GM18867 (cell line): ENCODE measurements around the gene ATP2B2.

ENCODE experiments used
- ATAC-seq: cut with Tn5 transposase; IDR thresholded peaks from one replicate; pipeline ENCODE4 v1.9.1; 2021; ENCODE audit warnings: mild to moderate bottlenecking, moderate library complexity; ENCODE audit not compliant: unreplicated experiment

Gene ATP2B2

DNA sequence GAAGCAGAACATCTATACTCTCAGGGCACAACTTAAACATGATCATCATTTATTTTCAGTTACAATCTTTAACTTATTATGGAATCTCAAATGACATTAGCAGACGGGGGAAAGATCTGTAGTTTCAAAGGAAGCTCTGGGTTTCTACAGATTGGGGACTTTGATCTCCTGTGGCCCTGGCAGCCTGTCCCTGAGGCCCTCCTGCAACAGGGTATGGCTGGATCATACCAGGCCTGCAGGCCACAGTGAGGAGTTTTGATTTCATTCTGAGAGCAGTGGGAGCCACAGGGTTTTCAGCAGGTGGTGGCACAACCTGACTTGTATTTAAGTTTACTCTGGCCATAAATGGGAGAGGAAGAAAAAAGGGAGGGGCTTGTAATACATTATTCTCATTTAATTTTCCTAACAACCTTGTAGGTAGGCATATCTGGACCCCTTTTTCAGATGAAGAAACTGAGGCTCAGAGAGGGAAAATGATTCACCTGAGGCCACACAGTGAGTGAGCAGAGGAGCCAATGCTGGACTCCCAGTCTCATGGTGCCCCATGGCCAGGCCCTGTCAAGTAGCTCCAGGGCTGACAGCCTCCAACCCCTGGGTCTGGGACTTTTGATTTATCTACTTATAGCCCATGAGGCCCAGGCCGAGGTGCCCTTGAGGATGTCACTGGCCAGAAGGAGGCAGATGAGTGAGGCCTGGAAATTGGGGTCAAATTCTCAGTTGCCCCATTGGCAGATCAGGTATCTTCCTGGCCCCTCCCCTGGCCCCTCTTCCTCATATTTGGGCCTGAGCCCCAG lies 71.0 kb downstream of the ATP2B2 start:
- no peak for ATAC-seq

DNA sequence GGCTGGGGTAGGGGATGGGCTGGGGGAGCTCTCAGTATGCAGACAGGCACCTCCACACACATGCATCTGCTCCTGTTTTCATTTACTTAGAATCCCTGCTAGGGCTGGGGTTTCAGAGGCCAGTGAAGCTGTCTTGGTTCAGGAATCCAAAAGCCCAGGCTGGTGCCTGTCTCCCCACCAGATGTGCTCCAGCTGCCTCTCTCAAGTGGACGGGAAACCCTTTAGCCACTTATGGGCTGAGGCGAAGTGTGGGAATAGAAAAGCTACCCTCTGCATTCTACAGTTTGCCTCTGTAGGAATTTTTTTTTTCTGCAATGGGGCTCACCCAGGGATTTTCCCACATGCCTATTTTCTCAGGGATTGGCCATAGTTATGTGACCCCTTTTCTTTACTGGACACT lies 72.5 kb downstream of the ATP2B2 start:
- no peak for ATAC-seq

DNA sequence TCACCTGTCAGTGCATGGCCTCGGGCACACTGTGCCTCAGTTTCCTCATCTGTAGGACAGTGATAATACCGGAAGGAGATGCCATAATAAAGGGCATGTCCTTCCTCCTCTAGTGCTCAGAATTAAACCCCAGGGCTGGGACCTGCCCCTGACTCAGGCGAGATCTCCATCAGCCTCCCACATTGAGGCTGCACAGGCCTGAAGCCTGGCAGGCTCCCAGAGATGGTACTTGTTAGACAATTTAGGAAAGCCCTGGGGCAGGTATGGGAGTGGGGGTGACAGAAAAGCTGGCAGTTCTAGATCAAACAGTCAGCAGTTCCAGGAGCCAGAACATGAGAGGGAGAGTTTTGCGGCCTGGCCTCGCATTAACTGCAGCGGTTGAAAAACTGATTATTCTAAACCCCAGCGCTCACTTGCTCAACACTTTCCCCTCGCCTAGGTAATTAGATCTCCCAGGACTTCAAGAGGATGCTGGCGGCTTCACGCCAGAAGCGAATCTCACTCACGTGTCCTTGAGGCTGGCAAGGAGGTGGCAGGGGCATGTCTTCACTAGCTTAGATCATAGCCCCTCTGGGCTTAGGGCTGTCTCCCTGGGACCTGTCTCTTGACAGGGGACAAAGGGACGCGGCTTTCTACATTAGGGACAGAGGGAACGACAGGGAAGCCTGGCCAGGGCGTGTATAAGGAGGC lies 73.1 kb downstream of the ATP2B2 start:
- no peak for ATAC-seq

DNA sequence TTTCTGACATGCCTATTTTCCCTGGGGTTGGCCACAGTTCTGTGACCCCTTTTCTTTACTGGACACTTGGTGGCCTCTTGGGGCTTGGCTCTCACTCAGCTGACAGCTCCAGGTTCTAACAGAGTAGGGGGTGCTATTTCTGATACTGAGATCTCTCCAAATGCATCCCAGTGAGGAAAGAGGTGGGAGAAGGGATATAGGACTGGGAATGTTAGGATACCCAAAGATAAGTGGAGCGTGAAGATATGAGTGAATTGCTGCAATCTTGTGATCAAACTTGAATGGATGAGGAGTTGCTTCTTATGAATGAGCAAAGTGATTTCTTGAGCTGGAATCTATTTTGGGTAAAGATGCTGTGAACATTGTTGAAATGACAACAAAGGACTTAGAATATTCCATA lies 74.6 kb downstream of the ATP2B2 start:
- ATAC-seq = no peak

DNA sequence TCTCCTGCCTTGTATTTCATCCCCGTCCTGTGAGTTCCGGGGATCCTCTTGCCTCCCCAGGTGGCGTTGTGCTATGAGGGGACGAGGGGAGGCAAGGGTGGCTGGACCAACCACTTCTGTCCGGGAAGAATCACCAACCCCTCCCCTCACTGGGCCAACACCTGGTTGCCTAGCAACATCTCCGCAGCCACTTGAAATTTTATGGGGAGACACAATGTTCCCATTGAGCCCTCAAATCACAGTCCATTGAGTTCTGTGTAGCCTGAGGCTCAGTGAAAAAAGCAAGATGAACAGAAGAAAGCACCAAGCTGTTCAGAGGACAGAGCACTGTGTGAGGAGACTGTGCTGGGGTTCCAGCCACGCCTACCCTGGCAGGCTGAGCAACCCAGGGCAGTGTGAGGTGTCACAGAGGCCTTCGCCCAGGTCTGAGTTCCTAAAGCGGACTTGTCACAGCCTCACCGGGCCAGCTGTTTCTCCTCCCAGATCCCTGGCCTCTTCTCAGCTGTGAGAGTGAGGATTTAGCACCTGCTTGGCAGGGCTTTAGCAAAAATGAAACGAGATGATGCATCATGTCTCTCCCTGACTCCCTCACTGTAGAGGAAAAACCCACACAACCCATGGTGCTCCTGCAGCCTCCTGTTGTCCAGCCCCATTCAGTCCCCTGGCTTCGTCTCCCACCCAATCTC lies 76.8 kb downstream of the ATP2B2 start:
- ATAC-seq = no peak

DNA sequence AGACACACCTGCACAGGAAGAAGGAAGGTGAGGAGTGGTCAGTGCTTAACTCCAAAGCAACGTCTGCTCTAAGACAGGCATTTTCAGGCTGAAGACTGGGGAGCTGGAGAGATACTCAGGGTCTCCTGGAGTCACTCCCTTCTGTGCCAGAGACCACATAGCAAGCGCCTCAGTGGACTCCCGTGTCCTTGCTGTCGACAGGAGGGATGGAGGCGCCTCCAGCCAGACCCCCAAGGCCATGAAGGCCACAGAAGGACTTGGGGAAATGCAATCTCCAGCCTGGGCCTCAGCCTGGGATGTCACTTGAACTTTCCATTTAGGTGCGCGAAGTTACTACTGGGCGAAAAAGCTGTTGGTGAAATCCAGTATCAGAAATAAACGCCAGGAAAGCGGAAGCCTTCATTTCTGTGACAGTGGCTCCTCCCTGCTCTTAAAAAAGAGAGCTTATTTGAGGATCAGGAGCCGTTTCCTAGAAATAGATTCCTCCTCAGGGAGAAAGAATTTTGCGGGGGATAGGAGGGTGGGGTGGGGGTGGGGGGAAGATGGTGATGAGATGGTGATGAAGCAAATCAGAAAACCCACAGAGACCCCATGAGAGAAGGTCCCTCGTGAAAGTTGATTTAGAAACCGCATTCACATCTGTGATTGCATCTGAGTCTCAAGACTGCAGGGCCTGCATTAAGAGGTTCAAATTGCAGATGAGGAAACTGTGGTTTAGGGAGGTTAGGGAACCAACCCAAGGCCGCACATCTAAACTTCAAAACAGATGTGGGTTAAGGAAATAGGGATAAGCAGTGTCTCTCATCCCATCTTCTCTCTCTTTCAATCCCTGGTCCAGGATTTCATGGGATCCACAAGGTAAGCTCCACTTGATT lies 78.8 kb downstream of the ATP2B2 start:
- ATAC-seq = no peak

DNA sequence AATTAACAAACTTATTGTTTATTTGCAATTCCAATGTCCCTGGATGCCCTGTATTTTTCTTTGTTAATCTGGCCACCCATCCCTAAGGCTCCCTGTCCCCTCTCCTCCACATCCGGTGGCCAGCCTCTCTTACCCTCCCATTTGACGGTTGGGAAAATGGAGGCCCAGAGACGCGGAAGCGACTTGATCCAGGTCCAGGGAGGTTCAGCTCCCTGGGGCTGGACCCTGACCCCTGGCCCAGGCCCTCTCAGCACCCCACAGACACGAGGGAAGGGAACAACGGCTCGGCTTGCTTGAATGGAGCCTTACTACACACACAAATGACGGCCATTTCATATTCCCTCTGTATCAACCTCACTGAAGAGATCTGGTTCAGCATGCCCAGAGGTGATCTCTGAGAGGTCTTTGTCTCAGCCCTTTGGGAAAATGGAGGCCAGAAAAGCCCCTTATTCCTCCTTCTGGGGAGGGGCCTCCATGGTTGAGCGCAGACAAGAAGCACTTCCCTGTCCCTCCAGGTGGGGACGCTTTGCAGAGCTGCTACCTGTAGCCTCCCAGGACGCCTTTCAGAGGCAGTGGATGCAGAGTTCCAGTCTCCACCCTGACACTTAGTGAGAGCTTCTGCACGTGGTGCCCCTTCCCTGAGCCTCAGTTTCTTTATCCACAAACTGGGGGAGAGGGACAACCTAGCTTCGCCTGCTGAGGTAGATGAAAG lies 82.1 kb downstream of the ATP2B2 start:
- no peak for ATAC-seq

DNA sequence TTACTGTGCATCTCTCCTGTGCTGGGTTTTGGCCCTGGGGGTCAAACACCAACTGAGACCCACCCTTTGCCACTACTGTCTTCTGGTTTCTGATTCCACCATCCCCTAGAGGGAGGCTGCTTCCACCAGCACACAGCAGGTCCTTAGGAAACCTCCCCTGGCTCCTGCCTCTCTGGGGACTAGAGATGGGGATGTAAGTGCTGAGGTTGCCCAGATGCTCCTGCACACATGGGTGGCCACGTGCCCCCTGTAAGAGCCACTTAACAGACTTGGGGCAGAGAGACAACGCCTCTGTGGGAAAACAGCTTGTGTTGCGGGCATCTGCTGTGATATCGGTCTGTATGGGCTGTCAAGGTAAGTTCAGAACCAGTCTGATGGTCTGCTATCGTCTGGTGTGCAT lies 83.4 kb downstream of the ATP2B2 start:
- ATAC-seq = no peak

DNA sequence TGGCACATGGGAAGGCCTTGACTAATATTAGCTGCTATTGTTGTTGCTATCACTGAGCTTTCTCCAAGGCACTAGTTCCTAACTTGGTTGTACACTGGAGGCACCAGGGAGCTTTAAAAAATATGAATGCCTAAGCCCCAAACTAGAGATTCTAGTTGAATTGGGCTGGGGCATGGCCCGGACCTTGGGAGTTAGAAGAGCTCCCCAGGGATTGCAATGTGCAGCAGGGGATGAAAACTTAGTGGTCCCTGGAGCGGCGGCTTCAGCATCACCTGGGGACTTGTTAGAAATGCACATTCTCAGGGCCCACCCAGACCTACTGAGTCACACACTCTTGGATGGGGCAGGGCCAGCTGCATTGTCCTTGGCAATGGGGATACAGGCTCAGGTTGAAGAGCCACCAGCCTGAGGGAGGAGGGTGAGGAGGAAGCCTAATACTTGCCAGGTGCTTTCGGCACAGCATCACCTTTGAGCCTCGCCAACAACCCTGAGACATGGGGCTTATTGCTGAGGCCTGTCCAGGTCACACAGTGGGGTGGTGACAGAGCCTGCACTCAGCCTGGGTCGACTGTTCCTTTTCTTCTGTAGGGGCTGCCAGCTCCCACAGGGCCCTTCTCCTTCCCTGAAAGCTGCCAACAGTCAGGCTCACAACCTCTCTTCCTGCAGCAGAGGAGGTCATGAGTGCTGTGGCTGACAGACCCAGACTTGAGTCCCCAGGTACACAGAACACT lies 84.5 kb downstream of the ATP2B2 start:
- ATAC-seq = no peak

DNA sequence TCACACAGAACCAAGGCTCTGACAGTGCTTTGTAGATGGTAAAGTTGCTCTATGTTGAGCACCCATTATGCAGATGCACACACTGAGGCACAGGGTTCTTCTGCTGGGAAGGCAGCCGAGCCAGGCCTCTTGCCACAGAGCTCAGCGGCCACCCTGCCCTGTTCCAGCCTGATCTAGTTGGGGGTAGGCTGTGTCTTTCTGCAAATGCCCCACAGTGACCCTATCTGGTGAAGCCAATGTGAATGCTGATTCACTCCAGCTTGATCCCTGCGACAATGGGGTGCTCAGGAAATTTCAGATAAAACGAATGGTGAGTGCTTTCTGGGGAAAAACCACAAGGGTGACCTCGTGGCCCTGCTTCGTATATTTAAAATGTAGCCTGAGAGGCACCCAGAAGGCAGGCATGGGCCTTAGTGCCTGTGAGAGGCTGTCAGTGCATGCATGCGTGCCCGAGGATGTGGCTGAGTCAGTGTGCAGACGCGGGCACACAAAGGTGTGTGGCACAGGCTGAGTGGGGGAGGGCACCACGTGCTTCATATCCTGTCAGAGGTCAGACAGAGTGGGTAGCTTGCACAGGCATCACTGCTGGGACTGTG lies 85.7 kb downstream of the ATP2B2 start:
- no peak for ATAC-seq

DNA sequence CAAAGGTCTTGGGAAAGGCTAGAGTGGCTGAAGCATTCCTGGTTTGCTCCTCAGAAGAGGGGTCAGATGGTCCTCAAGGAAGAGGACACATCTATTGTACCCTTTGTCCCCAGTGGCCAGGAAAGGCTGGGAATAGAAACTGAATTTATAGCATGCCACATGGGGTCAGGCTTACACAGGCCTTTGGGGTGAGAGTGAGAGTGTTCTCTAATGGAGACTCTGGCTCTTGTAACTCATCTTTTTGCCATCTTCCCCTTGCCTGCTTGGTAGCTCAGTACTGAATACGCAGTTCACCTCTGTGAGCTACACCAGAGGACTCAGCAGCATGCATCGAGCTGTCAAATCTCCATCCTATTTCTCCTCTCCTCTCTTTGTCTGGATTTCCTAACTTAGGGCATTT lies 87.5 kb downstream of the ATP2B2 start:
- ATAC-seq = no peak

DNA sequence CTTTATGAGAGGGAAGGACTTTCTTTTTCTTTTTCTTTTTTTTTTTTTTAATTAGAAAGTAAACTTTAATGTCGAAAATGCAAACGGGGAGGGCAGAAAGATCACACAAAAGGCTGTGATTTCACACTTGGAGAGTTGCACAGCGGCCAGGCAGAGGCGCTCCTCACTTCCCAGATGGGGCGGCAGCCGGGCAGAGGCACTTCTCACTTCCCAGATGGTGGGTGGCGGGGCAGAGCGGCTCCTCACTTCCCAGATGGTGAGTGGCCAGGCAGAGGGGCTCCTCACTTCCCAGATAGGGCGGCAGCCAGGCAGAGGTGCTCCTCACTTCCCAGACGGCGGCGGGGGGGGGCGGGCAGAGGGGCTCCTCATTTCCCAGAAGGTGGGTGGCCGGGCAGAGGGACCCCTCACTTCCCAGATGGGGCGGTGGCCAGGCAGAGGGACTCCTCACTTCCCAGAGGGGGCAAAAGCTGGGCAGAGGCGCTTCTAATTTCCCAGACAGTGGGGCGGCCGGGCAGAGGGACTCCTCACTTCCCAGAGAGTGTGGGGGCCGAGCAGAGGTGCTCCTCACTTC lies 88.6 kb downstream of the ATP2B2 start:
- no peak for ATAC-seq

DNA sequence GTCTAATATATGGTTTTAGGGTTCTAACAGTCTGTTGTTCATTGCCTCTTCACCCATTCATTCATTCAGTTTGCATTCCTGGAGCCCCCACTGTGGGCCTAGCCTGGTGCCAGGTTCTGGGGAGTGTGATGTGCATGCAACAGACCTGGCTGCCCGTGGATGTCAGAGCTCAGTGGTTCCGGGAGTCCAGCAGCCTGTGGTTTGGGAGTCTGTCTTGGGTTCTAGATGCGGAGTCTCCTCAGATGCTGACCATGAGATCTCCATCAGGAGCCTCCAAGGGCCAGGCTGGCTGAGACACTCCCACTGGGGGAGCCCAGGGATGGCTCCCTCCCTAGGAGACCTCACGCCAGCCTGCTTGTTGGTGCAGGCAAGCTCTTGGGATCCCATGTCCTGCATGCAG lies 92.3 kb downstream of the ATP2B2 start:
- no peak for ATAC-seq

DNA sequence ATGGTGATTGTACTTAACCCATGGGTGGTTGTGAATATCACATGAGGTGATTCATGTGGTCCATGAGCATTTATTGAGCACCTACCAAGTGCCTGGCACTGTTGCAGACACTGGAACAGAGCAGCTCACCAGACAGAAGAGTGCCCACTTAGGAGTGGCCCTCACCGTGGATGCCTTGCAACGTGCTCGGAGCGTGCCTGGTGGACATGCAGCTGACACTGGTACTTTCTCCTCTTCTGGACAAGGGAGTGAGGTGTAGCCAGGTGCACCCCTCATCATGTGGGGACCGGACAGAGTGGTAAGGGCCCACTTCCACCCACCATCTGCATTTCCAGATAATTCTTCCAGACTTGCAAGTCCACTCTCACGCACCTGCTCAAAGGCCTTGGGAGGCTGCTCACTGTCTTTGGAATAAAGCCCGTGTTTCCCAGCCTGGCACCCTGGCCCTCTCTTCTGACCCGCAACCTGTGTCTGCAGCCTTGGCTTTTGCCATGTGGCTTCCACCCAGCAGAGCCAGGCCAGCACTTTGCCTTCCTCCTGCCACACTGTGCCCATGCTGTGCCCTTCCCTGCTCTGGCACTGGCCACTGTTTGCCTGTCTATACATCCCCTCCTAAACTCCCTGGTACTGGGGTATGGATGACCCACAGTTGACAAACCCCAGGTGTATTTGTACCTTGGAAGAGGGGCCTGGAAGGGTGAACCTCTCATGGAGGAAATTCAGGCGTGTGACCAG lies 93.6 kb downstream of the ATP2B2 start:
- no peak for ATAC-seq

DNA sequence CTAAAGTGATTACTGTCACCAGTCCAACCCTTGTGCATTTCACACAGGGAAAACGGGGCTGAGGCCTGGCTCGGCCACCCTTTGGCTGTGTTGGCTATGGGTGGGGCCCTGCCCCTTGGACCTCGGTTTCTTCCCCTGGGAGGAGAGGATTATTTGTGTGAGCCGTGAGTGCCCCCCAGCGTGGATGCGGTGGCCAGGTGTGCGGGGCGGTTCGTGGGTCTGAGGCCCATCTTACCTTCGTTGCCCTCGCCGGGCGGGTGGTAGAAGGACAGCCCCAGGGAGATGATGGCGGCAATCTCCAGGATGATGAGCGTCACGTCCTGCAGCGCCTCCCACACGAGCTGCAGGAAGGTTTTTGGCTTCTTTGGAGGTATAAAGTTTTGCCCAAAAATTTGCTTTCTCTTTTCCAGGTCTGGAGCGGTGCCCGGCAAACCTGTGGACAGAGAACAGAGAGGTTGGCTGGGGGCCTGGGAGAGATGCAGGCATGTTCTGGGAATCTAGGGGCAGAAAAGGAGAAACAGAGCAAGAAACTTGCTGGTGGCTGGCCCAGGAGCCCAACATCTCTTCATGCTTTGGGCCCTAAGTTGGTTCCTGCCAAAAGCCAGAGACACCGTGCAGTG lies 94.9 kb downstream of the ATP2B2 start:
- ATAC-seq = no peak

DNA sequence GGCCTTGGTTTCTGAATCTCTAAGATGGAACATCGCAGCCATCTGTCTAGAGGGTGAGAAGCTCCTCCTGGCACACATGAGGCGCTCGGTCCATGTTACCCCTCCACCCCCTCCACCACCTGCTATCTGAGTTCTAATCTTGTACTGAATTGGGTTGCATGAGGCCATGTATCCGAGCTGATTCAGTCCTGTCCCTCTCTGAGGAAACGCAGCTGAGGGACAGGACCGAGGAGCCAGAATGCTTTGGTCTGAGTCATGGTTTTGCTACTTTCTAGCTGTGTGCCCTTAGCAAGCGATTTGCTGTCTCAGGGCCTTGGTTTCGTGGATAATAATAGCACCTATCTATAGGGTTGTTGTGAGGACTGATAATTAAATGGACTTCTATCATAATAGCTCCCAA lies 96.7 kb downstream of the ATP2B2 start:
- ATAC-seq = no peak

DNA sequence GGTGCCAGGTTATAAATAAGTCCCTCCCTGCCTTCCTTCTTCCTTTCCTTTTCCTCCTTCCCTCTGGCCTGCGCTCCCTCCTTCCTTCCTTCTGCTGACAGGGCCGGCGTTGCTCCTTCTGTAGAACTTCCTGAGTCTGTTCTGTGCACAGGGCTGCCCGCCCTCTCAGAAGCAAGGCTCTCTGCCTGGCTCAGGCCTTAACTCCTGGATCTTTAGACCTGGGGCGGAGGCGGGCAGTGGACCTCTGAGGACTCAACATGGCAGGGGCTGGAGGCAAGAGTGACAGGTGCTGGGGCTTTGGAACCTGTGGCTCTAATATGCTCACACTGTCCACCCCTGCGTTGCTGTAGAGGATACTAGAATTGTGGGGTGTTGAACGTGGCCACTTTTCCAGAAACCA lies 98.0 kb downstream of the ATP2B2 start:
- no peak for ATAC-seq

DNA sequence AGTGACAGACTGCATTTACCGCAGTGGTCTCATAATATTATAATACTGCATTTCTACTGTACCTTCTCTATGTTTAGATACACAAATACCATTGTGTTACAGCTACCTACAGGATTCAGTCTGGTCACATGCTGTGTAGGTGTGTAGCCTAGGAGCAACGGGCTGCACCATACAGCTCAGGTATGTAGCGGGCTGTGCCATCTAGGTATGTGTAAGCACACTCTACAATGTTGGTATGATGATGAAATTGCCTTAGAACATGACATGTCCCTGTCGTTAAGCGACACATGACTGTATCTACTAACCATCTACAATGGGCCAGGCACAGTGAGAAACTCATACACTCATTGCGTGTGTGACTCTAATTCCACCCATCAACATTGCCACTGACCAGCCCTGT lies 99.0 kb downstream of the ATP2B2 start:
- no peak for ATAC-seq
